GM21447 (cell line): ENCODE results near the gene SEMA6B.
"Not testable (repeated sequence)": the region's sequence is repeated elsewhere in the genome, so short reads cannot be mapped to it uniquely, and the experiment has no call there.

Source experiments
- ATAC-seq: cut with Tn5 transposase; IDR thresholded peaks from one replicate; pipeline ENCODE4 v1.9.1; 2021; ENCODE audit not compliant: unreplicated experiment

SEMA6B gene

GRCh38 chr19:4529924-4530522 lies 29.5 kb downstream of the SEMA6B start:
- ATAC-seq: no peak

- ATAC-seq: no peak
Measured at GRCh38 chr19:4528843-4529242, 30.6 kb downstream of the SEMA6B start.

- ATAC-seq: not testable (repeated sequence)
Measured at GRCh38 chr19:4527377-4527776, 32.1 kb downstream of the SEMA6B start.

GRCh38 chr19:4525563-4526002 lies 33.9 kb downstream of the SEMA6B start:
- ATAC-seq: no peak

- ATAC-seq: no peak
Measured at GRCh38 chr19:4524808-4525562, 34.5 kb downstream of the SEMA6B start.

GRCh38 chr19:4523306-4524110 lies 36.0 kb downstream of the SEMA6B start:
- ATAC-seq: no peak

GRCh38 chr19:4522291-4523002 lies 37.0 kb downstream of the SEMA6B start:
- ATAC-seq: no peak

GRCh38 chr19:4521888-4522242 lies 37.6 kb downstream of the SEMA6B start:
- ATAC-seq: no peak

GRCh38 chr19:4521170-4521887 lies 38.2 kb downstream of the SEMA6B start:
- no peak for ATAC-seq

- ATAC-seq: no peak
Measured at GRCh38 chr19:4519521-4520277, 39.8 kb downstream of the SEMA6B start.

GRCh38 chr19:4519172-4519496 lies 40.4 kb downstream of the SEMA6B start:
- ATAC-seq: no peak

- no peak for ATAC-seq
Measured at GRCh38 chr19:4518345-4519171, 40.9 kb downstream of the SEMA6B start, which contains the start of gene PLIN4. PLIN4 (minus strand) TSS chr19:4518486; CDS start chr19:4518272, 214 bp downstream.

- ATAC-seq: no peak
Measured at GRCh38 chr19:4517451-4518057, 41.9 kb downstream of the SEMA6B start.

GRCh38 chr19:4516939-4517300 lies 42.6 kb downstream of the SEMA6B start:
- no peak for ATAC-seq

- no peak for ATAC-seq
Measured at GRCh38 chr19:4516199-4516938, 43.1 kb downstream of the SEMA6B start.

- no peak for ATAC-seq
Measured at GRCh38 chr19:4515732-4516131, 43.8 kb downstream of the SEMA6B start.

GRCh38 chr19:4513248-4513647 lies 46.2 kb downstream of the SEMA6B start:
- no peak for ATAC-seq

- no peak for ATAC-seq
Measured at GRCh38 chr19:4512070-4512469, 47.4 kb downstream of the SEMA6B start.
